Measurements from ENCODE around the gene CRACR2A.

CRACR2A gene

GRCh38 chr12:3615862-3616261 lies 137.0 kb downstream of the CRACR2A start:
- no peak for DNase-seq (ENCODE audit: low read depth)

- no peak for DNase-seq (ENCODE audit: low read depth)
Observed at GRCh38 chr12:3614806-3615466, 138.0 kb downstream of the CRACR2A start.

DNA sequence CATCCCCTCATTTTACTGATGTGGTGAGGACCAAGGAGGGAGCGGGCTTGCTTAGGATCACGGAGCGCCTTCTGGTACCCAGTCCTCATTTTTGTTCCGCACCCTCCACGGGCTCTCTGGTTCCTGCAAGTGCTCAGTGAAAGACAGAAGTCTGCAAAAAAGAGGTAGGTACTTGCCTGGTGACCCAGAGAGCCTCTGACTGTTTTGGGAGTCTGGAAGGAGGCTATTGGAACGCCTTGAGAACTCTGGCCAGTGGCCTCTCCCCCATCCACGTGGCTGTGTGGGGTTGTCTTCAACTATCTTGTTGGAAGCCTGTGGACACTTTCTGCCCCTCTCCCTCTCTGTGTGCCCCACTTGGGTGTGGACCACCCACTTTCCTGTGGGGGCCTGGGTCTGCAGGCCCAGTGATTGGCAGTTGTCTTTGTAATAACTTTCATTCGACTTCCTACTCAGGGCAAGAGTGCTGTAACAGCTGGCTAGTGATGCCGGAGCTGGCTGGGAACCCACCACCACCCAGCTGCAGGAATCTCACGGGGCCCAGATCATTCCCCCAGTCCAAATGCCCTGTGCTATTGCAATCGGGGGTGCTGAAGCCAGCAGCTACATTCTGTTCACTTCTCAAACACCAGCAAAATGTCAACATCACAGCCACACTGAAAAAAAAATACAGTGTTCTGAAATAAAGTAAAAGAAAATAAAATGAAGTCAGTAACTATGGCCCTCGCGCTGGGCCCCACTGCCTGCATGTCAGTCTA lies 139.1 kb downstream of the CRACR2A start:
- no peak for DNase-seq (ENCODE audit: low read depth)

- DNase-seq (ENCODE audit: low read depth), result no peak
Observed at GRCh38 chr12:3611860-3612703, 140.8 kb downstream of the CRACR2A start.

DNA sequence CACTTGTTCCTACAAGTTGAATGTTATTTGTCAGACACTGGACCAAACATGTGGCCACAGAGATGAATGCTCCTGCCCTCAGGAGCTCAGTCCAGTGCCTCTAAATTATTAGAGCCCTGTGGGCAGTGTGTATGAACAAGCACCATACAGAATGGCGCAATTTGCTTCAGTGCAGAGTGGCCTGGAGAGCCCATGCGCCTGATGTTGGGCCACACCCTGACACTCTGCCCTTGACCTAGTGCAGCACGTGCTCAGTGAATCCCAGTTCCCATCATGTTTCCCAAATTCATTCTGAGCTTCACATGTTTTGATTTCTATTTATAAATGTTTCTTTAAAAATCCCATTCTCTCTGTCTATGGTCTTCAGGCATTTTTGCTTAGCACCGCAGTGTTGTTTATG lies 145.1 kb downstream of the CRACR2A start:
- no peak for DNase-seq (ENCODE audit: low read depth)

- DNase-seq (ENCODE audit: low read depth), result no peak
Observed at GRCh38 chr12:3607039-3607720, 145.7 kb downstream of the CRACR2A start.

DNA sequence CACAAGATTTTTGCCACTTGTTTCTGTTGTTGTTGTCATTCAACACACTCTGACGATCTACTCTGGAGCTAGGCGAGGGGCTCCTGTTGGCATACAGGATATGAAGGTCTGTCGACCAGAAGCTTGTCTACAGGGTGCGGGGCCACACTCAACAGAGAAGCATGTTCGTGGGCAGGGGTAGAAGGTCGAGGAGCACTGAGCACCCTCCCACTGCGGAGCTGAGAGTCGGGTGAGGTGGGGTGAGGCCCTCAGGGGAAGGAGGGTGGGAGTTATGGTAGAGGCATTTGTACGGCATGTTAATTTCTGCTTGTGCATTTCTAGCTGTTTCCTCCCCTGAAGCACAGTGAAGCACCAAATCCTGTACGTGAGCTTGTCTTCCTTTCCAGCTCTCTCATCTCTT lies 146.8 kb downstream of the CRACR2A start:
- no peak for DNase-seq (ENCODE audit: low read depth)

DNA sequence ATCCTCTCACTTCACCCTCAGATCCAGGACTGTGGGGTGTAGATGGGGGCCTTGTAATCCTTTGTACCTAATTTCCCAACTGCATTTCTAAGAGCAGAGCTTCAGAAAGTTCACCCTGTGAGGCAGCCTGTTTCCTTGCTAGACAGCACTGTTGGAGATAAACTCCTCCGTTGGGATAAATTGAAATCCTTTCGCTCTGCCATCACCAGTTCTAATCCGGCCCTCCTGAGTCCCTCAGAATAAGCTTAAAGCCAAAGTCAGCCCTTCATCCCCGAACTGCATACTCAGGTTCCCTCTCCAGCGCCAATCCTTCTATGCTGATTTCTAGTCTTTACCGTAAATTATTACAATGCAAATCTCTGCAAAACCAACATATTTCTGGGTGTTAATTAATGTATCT lies 147.2 kb downstream of the CRACR2A start:
- no peak for DNase-seq (ENCODE audit: low read depth)

DNA sequence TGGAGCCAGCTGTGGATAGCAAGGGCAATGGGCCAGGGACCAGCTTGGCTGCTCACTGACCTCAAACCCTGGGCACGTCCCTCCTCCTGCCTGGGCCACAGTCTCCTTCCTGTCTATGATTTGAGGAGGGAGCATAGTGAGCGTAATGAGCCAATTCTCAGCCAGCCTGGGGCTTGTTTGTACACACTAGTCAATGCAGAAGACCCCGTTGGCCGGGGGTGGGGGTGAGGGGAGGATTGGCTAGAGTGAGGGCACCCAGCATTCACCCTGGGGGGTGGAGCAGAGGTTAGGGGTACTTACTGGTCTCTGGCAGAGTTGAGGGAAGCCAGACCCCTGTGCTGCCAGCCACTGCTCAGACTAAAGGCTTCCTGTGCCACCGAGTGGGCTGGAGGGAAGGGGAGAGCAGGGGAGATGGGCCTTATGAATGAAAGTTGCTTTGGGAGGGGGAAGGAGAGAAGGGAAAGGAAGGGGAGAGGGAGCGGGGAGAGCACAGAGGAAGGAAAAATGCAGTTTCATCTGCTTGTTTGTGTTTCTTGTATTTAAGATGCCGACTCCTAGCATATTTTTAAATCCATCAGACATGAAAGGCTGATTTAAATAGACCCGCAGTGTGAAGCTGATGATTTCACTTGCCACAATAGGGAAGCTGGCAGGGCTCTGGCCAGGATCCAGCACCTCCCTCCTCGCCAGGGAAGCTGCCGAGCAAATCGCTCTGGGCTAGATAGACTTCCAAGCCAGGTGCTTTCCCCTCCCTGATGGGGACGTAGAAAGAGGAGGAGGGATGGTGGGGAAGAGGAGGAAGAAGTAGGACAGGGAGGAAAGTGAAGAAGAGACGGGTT lies 147.9 kb downstream of the CRACR2A start:
- DNase-seq (ENCODE audit: low read depth), result no peak

- DNase-seq (ENCODE audit: low read depth), result no peak
Observed at GRCh38 chr12:3604286-3604685, 148.6 kb downstream of the CRACR2A start.

DNA sequence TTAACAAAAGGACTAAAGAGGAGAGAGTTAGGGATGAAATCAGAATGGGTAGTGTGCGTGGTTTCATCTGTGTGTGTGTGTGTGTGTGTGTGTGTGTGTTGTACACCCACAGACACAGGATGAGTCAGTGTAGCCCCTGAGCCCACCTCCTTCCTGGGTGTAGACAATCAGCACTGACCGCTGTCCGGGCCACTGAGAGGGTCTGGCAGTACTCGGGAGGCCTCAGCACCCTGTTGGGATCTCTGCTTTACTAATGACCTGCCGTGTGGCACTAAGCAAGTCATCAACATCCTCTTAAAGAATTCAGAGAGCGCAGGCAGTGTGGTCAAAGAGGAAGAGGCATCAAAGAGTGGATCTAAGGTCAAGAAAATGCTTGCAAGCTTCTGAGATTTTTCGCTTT lies 149.3 kb downstream of the CRACR2A start:
- no peak for DNase-seq (ENCODE audit: low read depth)

GRCh38 chr12:3602488-3602887 lies 150.4 kb downstream of the CRACR2A start:
- DNase-seq (ENCODE audit: low read depth), result no peak

GRCh38 chr12:3601461-3602150 lies 151.3 kb downstream of the CRACR2A start:
- no peak for DNase-seq (ENCODE audit: low read depth)

GRCh38 chr12:3600951-3601350 lies 152.0 kb downstream of the CRACR2A start:
- DNase-seq (ENCODE audit: low read depth), result no peak

DNA sequence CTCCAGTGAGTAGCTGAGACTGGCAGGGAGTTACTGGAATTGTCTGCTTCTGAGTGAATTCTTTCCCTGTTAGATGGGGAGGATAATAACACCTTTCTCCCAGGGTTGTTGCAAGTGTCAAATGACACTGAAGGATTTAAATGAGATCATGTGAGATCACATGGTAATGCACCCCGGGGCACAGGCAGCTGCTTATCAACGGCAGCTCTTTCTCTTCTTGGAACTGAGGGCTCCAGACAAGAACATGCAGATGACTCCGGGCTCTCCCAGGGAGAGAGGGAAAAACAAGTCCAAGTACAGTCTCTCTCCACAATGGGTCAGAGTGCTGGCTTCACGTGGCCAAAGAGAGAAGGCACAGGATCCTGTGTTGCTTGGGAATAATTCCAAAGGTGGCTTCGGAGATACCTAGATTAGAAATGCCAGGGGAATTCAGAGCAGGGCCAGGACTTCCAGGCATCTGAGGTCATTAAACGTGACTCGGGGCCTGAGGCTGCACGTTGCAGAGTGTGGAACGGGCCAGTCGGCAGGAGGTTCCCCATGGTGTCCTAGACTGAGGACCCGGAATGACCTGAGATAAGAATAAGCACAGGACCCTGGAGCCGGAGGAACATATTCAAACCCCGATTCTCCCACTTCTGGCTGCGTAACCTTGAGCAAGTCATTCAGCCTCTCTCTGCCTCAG lies 152.7 kb downstream of the CRACR2A start:
- DNase-seq (ENCODE audit: low read depth), result no peak

DNA sequence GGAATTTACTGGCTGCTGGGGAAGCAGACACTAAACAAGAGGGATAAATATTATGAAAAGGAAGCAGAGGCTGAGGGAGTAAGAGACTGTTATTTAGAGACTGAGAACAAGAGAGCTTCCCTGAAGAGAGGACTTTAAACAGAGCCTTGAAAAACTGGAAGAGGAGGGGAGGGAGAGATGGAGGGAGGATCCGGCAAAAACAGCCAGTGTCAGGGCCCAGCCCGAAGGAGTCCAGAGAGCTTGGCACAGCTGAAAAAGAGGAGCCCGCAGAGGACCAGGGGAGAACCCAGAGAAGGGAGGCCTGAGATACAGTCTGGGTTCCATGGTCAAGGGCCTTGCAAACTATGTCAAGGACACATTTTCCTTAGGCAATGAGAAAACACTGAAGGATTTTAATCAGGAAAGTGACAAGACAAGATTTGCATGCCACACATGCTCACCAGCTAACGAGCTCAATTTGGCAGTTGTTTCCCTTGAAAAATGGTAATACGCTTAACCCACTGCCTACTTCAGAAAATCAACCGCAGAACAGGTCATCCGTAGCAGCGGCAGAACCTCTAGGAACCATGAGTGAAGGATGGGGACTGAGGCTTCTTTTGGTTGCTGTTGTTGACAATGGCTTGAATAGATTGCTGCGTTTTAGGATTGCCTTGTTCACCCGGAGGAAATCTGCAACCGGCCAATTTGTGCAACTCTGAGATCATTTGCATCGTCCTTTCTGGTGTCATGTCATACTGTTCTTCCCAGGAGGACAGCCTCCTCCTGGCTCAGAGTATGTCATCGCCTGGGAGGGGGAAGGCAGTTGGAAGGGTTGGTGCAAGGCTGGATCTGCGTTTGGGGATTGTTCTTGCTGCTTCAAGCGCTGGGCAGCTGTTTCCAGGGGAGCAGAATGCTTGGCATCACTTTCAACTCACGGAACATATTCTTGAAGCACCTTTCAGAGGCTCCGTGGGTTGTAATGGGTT lies 153.7 kb downstream of the CRACR2A start:
- DNase-seq (ENCODE audit: low read depth), result no peak

DNA sequence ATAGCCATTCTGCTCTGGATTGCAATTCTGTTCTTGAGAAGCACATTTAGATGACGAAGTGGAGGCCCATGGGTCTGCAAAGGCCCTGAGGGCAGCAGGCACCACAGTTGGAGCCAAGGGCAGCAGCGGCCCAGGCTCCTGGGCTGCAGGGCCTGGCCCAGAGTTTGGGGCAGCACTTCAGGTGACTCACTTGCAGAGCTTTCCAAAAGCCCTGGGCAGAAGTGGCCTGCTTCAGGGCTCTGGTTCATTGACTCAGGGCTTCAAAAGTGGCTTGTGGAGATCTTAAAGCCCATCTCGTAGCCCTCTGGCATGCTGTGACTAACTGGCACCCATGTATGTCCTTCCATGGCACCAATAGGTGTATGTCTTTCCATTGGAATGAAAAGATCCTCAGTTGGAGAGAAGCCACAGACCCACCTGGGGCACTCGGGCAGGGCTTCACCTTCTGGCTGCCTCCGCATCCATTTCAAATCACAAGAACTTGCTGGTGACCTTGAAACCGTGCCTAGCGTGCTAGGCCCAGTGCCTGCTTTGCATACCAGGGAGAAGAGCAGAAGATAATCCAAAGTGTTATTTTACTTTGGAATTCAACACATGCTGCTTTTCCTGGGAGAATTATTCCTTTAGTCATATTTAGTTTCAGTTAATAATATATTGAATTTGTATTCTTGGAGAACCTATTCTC lies 155.2 kb downstream of the CRACR2A start:
- DNase-seq (ENCODE audit: low read depth), result no peak

GRCh38 chr12:3596703-3597415 lies 156.1 kb downstream of the CRACR2A start:
- DNase-seq (ENCODE audit: low read depth), result no peak
